ENCODE measurements around the gene TMOD3.
"Not testable (repeated sequence)": the region's sequence is repeated elsewhere in the genome, so short reads cannot be mapped to it uniquely, and the experiment has no call there.

Gene TMOD3

GRCh38 chr15:51865317-51865716 lies 35.9 kb downstream of the TMOD3 start:
- no peak for DNase-seq

- no peak for DNase-seq
Observed at GRCh38 chr15:51866161-51866560, 36.7 kb downstream of the TMOD3 start.

- no peak for DNase-seq
Observed at GRCh38 chr15:51866751-51867150, 37.3 kb downstream of the TMOD3 start.

- DNase-seq: no peak
Observed at GRCh38 chr15:51869060-51869421, 39.6 kb downstream of the TMOD3 start.

GRCh38 chr15:51870774-51871173 lies 41.3 kb downstream of the TMOD3 start:
- no peak for DNase-seq

- no peak for DNase-seq
Observed at GRCh38 chr15:51874751-51875644, 45.5 kb downstream of the TMOD3 start.

GRCh38 chr15:51876169-51876568 lies 46.7 kb downstream of the TMOD3 start:
- no peak for DNase-seq

GRCh38 chr15:51878446-51879386 lies 49.3 kb downstream of the TMOD3 start:
- DNase-seq: peak in 1 of 2 donors; percentile 31

- no peak for DNase-seq
Observed at GRCh38 chr15:51879555-51879954, 50.1 kb downstream of the TMOD3 start.

GRCh38 chr15:51883271-51883837 lies 53.9 kb downstream of the TMOD3 start:
- DNase-seq: no peak

GRCh38 chr15:51884041-51884440 lies 54.6 kb downstream of the TMOD3 start:
- DNase-seq: no peak

GRCh38 chr15:51884517-51885236 lies 55.2 kb downstream of the TMOD3 start:
- DNase-seq: no peak

GRCh38 chr15:51885758-51886157 lies 56.3 kb downstream of the TMOD3 start:
- not testable (repeated sequence) for DNase-seq

GRCh38 chr15:51887887-51888592 lies 58.6 kb downstream of the TMOD3 start:
- DNase-seq: no peak

- peak in 1 of 2 donors; percentile 34 for DNase-seq
Observed at GRCh38 chr15:51888593-51889195, 59.2 kb downstream of the TMOD3 start.

GRCh38 chr15:51889486-51889885 lies 60.0 kb downstream of the TMOD3 start:
- DNase-seq: no peak

GRCh38 chr15:51904421-51904820 lies 75.0 kb downstream of the TMOD3 start:
- DNase-seq: no peak

- no peak for DNase-seq
Observed at GRCh38 chr15:51904931-51905330, 75.5 kb downstream of the TMOD3 start.

GRCh38 chr15:51907136-51907862 lies 77.8 kb downstream of the TMOD3 start:
- DNase-seq: no peak

- no peak for DNase-seq
Observed at GRCh38 chr15:51908316-51908715, 78.9 kb downstream of the TMOD3 start.

- no peak for DNase-seq
Observed at GRCh38 chr15:51909584-51909983, 80.1 kb downstream of the TMOD3 start.
